HEK293T (cell line): Measurements from ENCODE around the gene GLTP.

Experiments used
- CTCF ChIA-PET: fragments of 350-600 bp; formaldehyde crosslinking; extraction: SDS; loops from one replicate; lab custom pipeline; 2021; ENCODE audit warnings: antibody characterized with exemption, inconsistent platforms; lab: Yijun Ruan, JAX
- POLR2A ChIA-PET: fragments of 350-600 bp; formaldehyde crosslinking; extraction: SDS; loops from one replicate; lab custom pipeline; 2020; ENCODE audit warnings: antibody characterized with exemption, inconsistent platforms; lab: Yijun Ruan, JAX
- DNase-seq: peaks from one replicate; pipeline ENCODE4 v3.0.0; 2012; ENCODE audit warnings: mixed read lengths; ENCODE audit errors: extremely low spot score
- ARNT ChIP-seq: fragments of 450-650 bp; IDR thresholded peaks from 2 replicates; pipeline ENCODE4 v1.6.1; 2017; ENCODE audit warnings: mild to moderate bottlenecking
- BHLHE40 ChIP-seq: fragments of 450-650 bp; IDR thresholded peaks from 2 replicates; pipeline ENCODE4 v1.6.1; 2016; ENCODE audit warnings: mild to moderate bottlenecking, moderate library complexity, borderline replicate concordance
- CTBP1 ChIP-seq: fragments of 450-650 bp; IDR thresholded peaks from 2 replicates; pipeline ENCODE4 v1.6.1; 2016; ENCODE audit warnings: borderline replicate concordance
- ELF4 ChIP-seq: fragments of 450-650 bp; IDR thresholded peaks from 2 replicates; pipeline ENCODE4 v1.6.1; 2017; ENCODE audit warnings: antibody characterized with exemption
- FOXA1 ChIP-seq: fragments of 450-650 bp; IDR thresholded peaks from 2 replicates; pipeline ENCODE4 v1.6.1; 2016; ENCODE audit warnings: mild to moderate bottlenecking
- FOXK2 ChIP-seq: fragments of 450-650 bp; IDR thresholded peaks from 2 replicates; pipeline ENCODE4 v1.6.1; 2016; ENCODE audit warnings: mild to moderate bottlenecking
- FOXM1 ChIP-seq: fragments of 450-650 bp; IDR thresholded peaks from 2 replicates; pipeline ENCODE4 v1.6.1; 2017; ENCODE audit warnings: mild to moderate bottlenecking, borderline replicate concordance
- HDGF ChIP-seq: fragments of 450-650 bp; IDR thresholded peaks from 2 replicates; pipeline ENCODE4 v1.6.1; 2017; ENCODE audit warnings: antibody characterized with exemption, borderline replicate concordance
- L3MBTL2 ChIP-seq: fragments of 450-650 bp; conservative IDR thresholded peaks from 2 replicates; pipeline ENCODE4 v1.6.1; 2016; ENCODE audit warnings: mild to moderate bottlenecking
- LEF1 ChIP-seq: fragments of 450-650 bp; IDR thresholded peaks from 2 replicates; pipeline ENCODE4 v1.6.1; 2017; ENCODE audit warnings: mild to moderate bottlenecking, borderline replicate concordance
- NFRKB ChIP-seq: fragments of 450-650 bp; IDR thresholded peaks from 2 replicates; pipeline ENCODE4 v1.6.1; 2016; ENCODE audit warnings: mild to moderate bottlenecking, moderate library complexity
- PKNOX1 ChIP-seq: fragments of 450-650 bp; IDR thresholded peaks from 2 replicates; pipeline ENCODE4 v1.6.1; 2016
- SP1 ChIP-seq: fragments of 450-650 bp; IDR thresholded peaks from 2 replicates; pipeline ENCODE4 v1.6.1; 2017
- SUZ12 ChIP-seq: fragments of 450-650 bp; IDR thresholded peaks from 2 replicates; pipeline ENCODE4 v1.6.1; 2016; ENCODE audit warnings: mild to moderate bottlenecking
- TARDBP ChIP-seq: fragments of 450-650 bp; IDR thresholded peaks from 2 replicates; pipeline ENCODE4 v1.6.1; 2016
- ZNF384 ChIP-seq: fragments of 450-650 bp; IDR thresholded peaks from 2 replicates; pipeline ENCODE4 v1.6.1; 2016

The GLTP gene

DNA sequence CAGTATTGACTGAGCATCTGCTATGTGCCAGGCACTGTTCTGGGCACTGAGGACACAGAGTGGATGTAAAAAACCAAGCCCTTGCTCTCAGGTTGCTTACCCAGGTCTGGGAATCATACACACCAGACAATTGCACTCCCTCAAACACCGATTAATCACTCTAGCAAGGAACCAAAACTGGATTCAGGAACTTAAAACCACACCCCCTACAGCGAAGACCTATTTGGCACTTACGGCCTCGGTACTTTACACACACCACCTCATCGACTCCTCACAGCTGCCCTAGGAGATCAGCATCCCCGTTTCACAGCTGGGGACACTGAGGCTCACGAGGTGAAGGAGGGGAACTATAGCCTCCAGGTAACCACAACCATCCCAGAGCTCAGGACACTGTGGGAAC is 1.6 kb downstream of the GLTP start:
- TF ChIP-seq ZNF384 (no peak), CTBP1 (no peak), ARNT (no peak), NFRKB (no peak), LEF1 (no peak), HDGF (no peak), PKNOX1 (no peak), SUZ12 (no peak), FOXA1 (no peak), FOXK2 (no peak), L3MBTL2 (no peak), TARDBP (no peak), FOXM1 (no peak)
- POLR2A ChIA-PET, result interaction anchor here (1.4 kb wide), 1 partner anchor 24 kb away, joined by 4 read pairs; no protein-coding TSS in a partner anchor
- no peak for DNase-seq
- CTCF ChIA-PET, result interaction anchor here (0.7 to 3.0 kb wide), 3 partner anchors 8 to 33 kb away, joined by 4 to 8 read pairs (median 4); no protein-coding TSS in a partner anchor

DNA sequence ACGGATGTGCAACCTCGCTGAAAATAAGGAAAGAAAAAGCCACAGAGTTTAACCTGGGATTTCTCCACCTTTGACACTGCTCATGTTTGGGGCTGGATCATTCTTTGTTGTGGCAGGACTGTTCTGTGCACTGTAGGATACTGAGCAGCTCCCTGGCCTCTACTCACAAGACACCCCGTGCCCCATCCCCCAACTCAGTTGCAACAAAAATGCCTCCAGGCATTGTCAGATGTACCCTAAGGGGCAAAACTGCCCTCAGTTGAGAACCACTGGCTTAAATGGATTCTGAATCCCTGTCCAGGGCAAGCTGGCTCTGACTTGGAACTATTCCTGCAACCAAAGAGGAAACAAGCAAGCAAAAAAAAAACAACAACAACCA is 2.1 kb downstream of the GLTP start:
- TF ChIP-seq FOXA1 (no peak), NFRKB (no peak), SUZ12 (no peak), ELF4 (no peak), ARNT (no peak), CTBP1 (no peak), BHLHE40 (no peak), ZNF384 (no peak), FOXK2 (no peak), L3MBTL2 (no peak), PKNOX1 (no peak), LEF1 (no peak), SP1 (no peak), TARDBP (no peak), FOXM1 (no peak), HDGF (no peak)
- no peak for DNase-seq
- ChIA-PET POLR2A (interaction anchor here (1.0 kb wide), 1 partner anchor 23 kb away, joined by 4 read pairs; no protein-coding TSS in a partner anchor), CTCF (interaction anchor here (0.7 to 3.0 kb wide), 3 partner anchors 8 to 33 kb away, joined by 4 to 8 read pairs (median 4); no protein-coding TSS in a partner anchor)

- ChIA-PET POLR2A (interaction anchor here (0.6 to 1.6 kb wide), 4 partner anchors 10 to 25 kb away, joined by 3 to 4 read pairs (median 4); no protein-coding TSS in a partner anchor), CTCF (interaction anchor here (0.6 to 3.0 kb wide), 4 partner anchors 7 to 32 kb away, joined by 4 to 8 read pairs (median 6); no protein-coding TSS in a partner anchor)
- TF ChIP-seq CTBP1 (no peak), LEF1 (no peak), ELF4 (no peak), BHLHE40 (no peak), HDGF (no peak), ARNT (no peak), SUZ12 (no peak), SP1 (no peak), L3MBTL2 (no peak), TARDBP (no peak), ZNF384 (no peak), PKNOX1 (no peak), FOXA1 (no peak), FOXK2 (no peak), NFRKB (no peak), FOXM1 (no peak)
- DNase-seq, result no peak
Observed at GRCh38 chr12:109877504-109878246, 2.7 kb downstream of the GLTP start.

GRCh38 chr12:109876406-109876805 is 3.9 kb downstream of the GLTP start:
- TF ChIP-seq HDGF (no peak), SUZ12 (no peak), PKNOX1 (no peak), FOXM1 (no peak), LEF1 (no peak), CTBP1 (no peak), ZNF384 (no peak), SP1 (no peak), L3MBTL2 (no peak), BHLHE40 (no peak), ARNT (no peak), NFRKB (no peak), FOXA1 (no peak), TARDBP (no peak), FOXK2 (no peak), ELF4 (no peak)
- ChIA-PET CTCF (interaction anchor here (0.7 to 3.0 kb wide), 3 partner anchors 27 to 573 kb away, joined by 3 to 8 read pairs (median 5); no protein-coding TSS in a partner anchor), POLR2A (interaction anchor here (1.6 kb wide), 1 partner anchor 8 kb away, joined by 4 read pairs; no protein-coding TSS in a partner anchor)
- no peak for DNase-seq
